HepG2 (cell line): ENCODE results near the gene OSBP. TPM values are rescaled to one million over a fixed set of nuclear protein-coding genes. Genes with fewer than 3 reads are reported as not detected.

Experiments used
- ATAC-seq: fragments of 200-7000 bp; cut with Tn5 transposase; 3 replicates; pipeline ENCODE4 v1.9.1; 2020; ENCODE audit warnings: mild to moderate bottlenecking, moderate library complexity
- BruUV-seq: library from RNA; stranded (reverse); fragments of 400-500 nt; replicated peaks from 2 replicates; lab custom pipeline; 2021; lab: Mats Ljungman, UMichigan
- CTCF ChIA-PET: fragments of 300-600 bp; formaldehyde crosslinking; extraction: SDS; loops from one replicate; lab custom pipeline; 2021; ENCODE audit warnings: low total read pairs, inconsistent platforms, low intra/inter-chr PET ratio; lab: Yijun Ruan, JAX
- POLR2A ChIA-PET: fragments of 350-600 bp; sonication (Branson Sonifier 250); formaldehyde crosslinking; loops from one replicate; lab custom pipeline; 2020; ENCODE audit warnings: antibody characterized with exemption, inconsistent platforms; lab: Yijun Ruan, JAX
- DNase-seq: peaks from one replicate; pipeline ENCODE4 v3.0.0-alpha.2; 2015; ENCODE audit warnings: low spot score
- FAIRE-seq: peaks from 3 replicates; lab custom pipeline; 2011; peaks lifted over from hg19 to GRCh38; lab: Jason Lieb, UNC
- H2AFZ ChIP-seq: one replicate; pipeline ENCODE4 v1.6.1; 2011; ENCODE audit warnings: low read length, inconsistent platforms
- H3K27ac ChIP-seq: fragments of 300-600 bp; 3 replicates; pipeline ENCODE4 v1.8.0; 2011; ENCODE audit warnings: mixed run types, mild to moderate bottlenecking, mixed read lengths, low read length, inconsistent platforms; ENCODE audit not compliant: insufficient read depth; ENCODE audit errors: extremely low read length
- H3K27me3 ChIP-seq, 2 experiments: fragments of 200-600 bp in 1 of 2; 2 replicates in 1 of 2; 3 replicates in 1 of 2; pipeline versions ENCODE4 v1.6.0 to v1.8.0; 2011; ENCODE audit warnings: low read length in 2 of 2, mild to moderate bottlenecking in 2 of 2, moderate library complexity in 2 of 2, inconsistent platforms in 1 of 2; ENCODE audit not compliant: insufficient read depth in 2 of 2, control insufficient read depth in 1 of 2
- H3K36me3 ChIP-seq, 2 experiments: fragments of 200-600 bp in 1 of 2; replicated peaks in 1 of 2; 2 replicates in 1 of 2; 3 replicates in 1 of 2; pipeline versions ENCODE4 v1.5.1 to v1.8.0; 2011; ENCODE audit warnings: low read length in 2 of 2, inconsistent platforms in 1 of 2; ENCODE audit not compliant: insufficient read depth in 2 of 2, control insufficient read depth in 1 of 2
- H3K4me1 ChIP-seq: 2 replicates; pipeline ENCODE4 v1.5.1; 2012; ENCODE audit warnings: low read length, inconsistent platforms; ENCODE audit not compliant: insufficient read depth
- H3K4me2 ChIP-seq: 2 replicates; pipeline ENCODE4 v1.6.0; 2011; ENCODE audit warnings: low read depth, low read length, inconsistent platforms
- H3K4me3 ChIP-seq, 3 experiments: fragments of 200-600 bp in 1 of 3; sonication (generic), shearing (Covaris generic) in 1 of 3; replicated peaks in 1 of 3; 2 replicates each; pipeline ENCODE4 v1.5.1; 2011 to 2016; ENCODE audit warnings: low read length in 3 of 3, inconsistent platforms in 2 of 3, low read depth in 2 of 3, mild to moderate bottlenecking in 2 of 3, control low read depth in 1 of 3, mixed read lengths in 1 of 3; ENCODE audit not compliant: insufficient read depth in 1 of 3
- H3K79me2 ChIP-seq: one replicate; pipeline ENCODE4 v1.6.1; 2011; ENCODE audit warnings: low read length, inconsistent platforms; ENCODE audit not compliant: insufficient read depth
- H3K9ac ChIP-seq: 2 replicates; pipeline ENCODE4 v1.6.0; 2011; ENCODE audit warnings: mild to moderate bottlenecking, low read depth, low read length, inconsistent platforms; ENCODE audit not compliant: insufficient read depth
- H3K9me3 ChIP-seq: 2 replicates; pipeline ENCODE4 v1.5.1; 2012; ENCODE audit warnings: mild to moderate bottlenecking, low read length
- H4K20me1 ChIP-seq: 2 replicates; pipeline ENCODE4 v1.6.0; 2011; ENCODE audit warnings: inconsistent platforms, mild to moderate bottlenecking, low read length, moderate library complexity; ENCODE audit not compliant: insufficient read depth
- AGO2 ChIP-seq: fragments of 200-400 bp; formaldehyde crosslinking; optimal IDR thresholded peaks from 2 replicates; pipeline ENCODE3; 2017; ENCODE audit warnings: mild to moderate bottlenecking, low read depth, low read length, moderate library complexity
- ARNTL ChIP-seq: sonication (generic); formaldehyde crosslinking; IDR thresholded peaks from 2 replicates; pipeline ENCODE4 v1.4.0; 2020; ENCODE audit warnings: mild to moderate bottlenecking, missing genetic modification reagents
- IRF2 ChIP-seq: IDR thresholded peaks from 2 replicates; pipeline ENCODE4 v1.6.1; 2018; ENCODE audit warnings: missing genetic modification reagents, missing compliant biosample characterization
- MXI1 ChIP-seq: IDR thresholded peaks from 3 replicates; pipeline ENCODE4 v1.6.1; 2012; ENCODE audit warnings: low read depth, low read length, inconsistent platforms, borderline replicate concordance
- PAF1 ChIP-seq: IDR thresholded peaks from 2 replicates; pipeline ENCODE4 v1.6.1; 2016; ENCODE audit warnings: missing genetic modification reagents, missing compliant biosample characterization
- POLR2AphosphoS2 ChIP-seq: IDR thresholded peaks from 2 replicates; pipeline ENCODE4 v1.6.1; 2011; ENCODE audit warnings: low read depth, low read length, improper control_type of control experiment
- SCMH1 ChIP-seq: sonication (generic); formaldehyde crosslinking; IDR thresholded peaks from 2 replicates; pipeline ENCODE4 v1.9.0; 2021; ENCODE audit warnings: missing genetic modification reagents, mild to moderate bottlenecking, borderline replicate concordance
- SMYD3 ChIP-seq: sonication (generic); formaldehyde crosslinking; IDR thresholded peaks from 2 replicates; pipeline ENCODE4 v1.8.1; 2023; ENCODE audit warnings: mild to moderate bottlenecking, missing genetic modification reagents
- TGIF2 ChIP-seq: IDR thresholded peaks from 2 replicates; pipeline ENCODE4 v1.6.1; 2016; ENCODE audit warnings: control low read depth, missing compliant biosample characterization
- YEATS4 ChIP-seq: sonication (generic); formaldehyde crosslinking; IDR thresholded peaks from 2 replicates; pipeline ENCODE4 v1.4.0; 2020; ENCODE audit warnings: missing genetic modification reagents, borderline replicate concordance
- ZNF44 ChIP-seq: sonication (generic); formaldehyde crosslinking; IDR thresholded peaks from 2 replicates; pipeline ENCODE4 v1.5.1; 2020; ENCODE audit warnings: mild to moderate bottlenecking, missing genetic modification reagents
- ZNF546 ChIP-seq: sonication (generic); formaldehyde crosslinking; conservative IDR thresholded peaks from 2 replicates; pipeline ENCODE4 v1.8.1; 2023; ENCODE audit warnings: mild to moderate bottlenecking, missing genetic modification reagents
- ZNF569 ChIP-seq: sonication (generic); formaldehyde crosslinking; IDR thresholded peaks from 2 replicates; pipeline ENCODE4 v1.5.0; 2020; ENCODE audit warnings: mild to moderate bottlenecking, missing genetic modification reagents, moderate library complexity, borderline replicate concordance
- ZNF577 ChIP-seq: sonication (generic); formaldehyde crosslinking; IDR thresholded peaks from 2 replicates; pipeline ENCODE4 v1.4.0; 2020; ENCODE audit warnings: mild to moderate bottlenecking, low read depth, missing genetic modification reagents, borderline replicate concordance
- WGBS: methylation state at CpG from one replicate; pipeline ENCODE4 v1.1.6; 2017; ENCODE audit warnings: low lambda C conversion rate; 5-methylcytosine and 5-hydroxymethylcytosine counted together
- in situ Hi-C: cut with HindIII; loops from 2 replicates; pipeline ENCODE4 v1.10.0; 2017; ENCODE audit warnings: low pct_unique_long_range_greater_than_20kb; ENCODE audit not compliant: extremely low pct_ligation_motif_present
- intact Hi-C: fragments of 100-400 bp; cut with micrococcal nuclease; formaldehyde crosslinking; loops from one replicate; pipeline ENCODE4 v1.10.0; 2022; ENCODE audit not compliant: unreplicated experiment
- polyA plus RNA-seq, 8 experiments: library from polyadenylated mRNA; depleted of rRNA in 3 of 8; stranded (reverse) in 7 of 8; unstranded in 1 of 8; fragments of >200 nt; fragmentation: Illumina TruSeq in 4 of 8; extraction: Trizol in 4 of 8; gene quantifications; 2 replicates each; pipeline versions ENCODE4 v1.2.1 to v1.2.3, GENCODE V29; 2011 to 2016; ENCODE audit warnings: low read depth in 4 of 8, missing spikeins in 1 of 8, mixed read lengths in 1 of 8; ENCODE audit not compliant: insufficient read depth in 1 of 8
- total RNA-seq, 5 experiments: library from RNA; depleted of rRNA; stranded (reverse); fragments of >200 nt; fragmentation: Illumina TruSeq; extraction: Trizol; gene quantifications; 2 replicates each; pipeline ENCODE4 v1.2.3, GENCODE V29; 2016; ENCODE audit warnings: low read depth in 1 of 5
- TF ChIP-seq, protein P1 (sequence below): sonication (generic); formaldehyde crosslinking; IDR thresholded peaks from 2 replicates; pipeline ENCODE4 v1.5.0; 2020; ENCODE audit warnings: missing genetic modification reagents
- TF ChIP-seq, protein P2 (sequence below): sonication (generic); formaldehyde crosslinking; IDR thresholded peaks from 2 replicates; pipeline ENCODE4 v1.4.0; 2020; ENCODE audit warnings: low read depth, mild to moderate bottlenecking, missing genetic modification reagents
- TF ChIP-seq, protein P3 (sequence below): sonication (generic); formaldehyde crosslinking; IDR thresholded peaks from 2 replicates; pipeline ENCODE4 v1.8.1; 2023; ENCODE audit warnings: missing genetic modification reagents, mild to moderate bottlenecking, borderline replicate concordance

Gene OSBP
- total and polyA plus RNA-seq, 2 of the 13 experiments (the other 11 are each of a cell fraction or from before 2014, with no cell fraction given), result 12.1 to 13.5 TPM

DNA sequence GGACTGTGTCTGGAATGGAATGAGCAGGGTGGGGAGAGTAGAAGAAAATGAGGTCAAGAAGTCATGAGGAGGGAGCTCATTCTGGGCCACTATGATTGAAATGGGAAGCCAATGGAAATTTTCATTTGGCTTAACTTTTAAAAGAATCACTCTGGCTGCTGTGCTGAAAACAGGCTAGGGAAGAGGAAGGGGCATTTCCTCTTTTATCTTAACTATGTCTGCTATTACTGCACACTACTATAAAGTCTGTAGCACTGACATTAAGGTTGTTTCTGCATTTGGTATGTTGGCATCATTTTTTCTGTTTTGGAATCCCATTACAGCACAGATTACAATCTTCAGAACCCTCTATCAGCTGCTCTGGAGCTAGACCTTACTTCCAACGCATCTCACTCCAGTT lies 45.0 kb upstream of the OSBP start:
- DNase-seq (no peak), ATAC-seq (no peak), FAIRE-seq (no peak)
- Histone ChIP-seq H3K4me1 (no peaks in the 10 kb centered on the region), H4K20me1 (no peaks in the 10 kb centered on the region), H3K4me3 (no peak overlapping the region), H3K27me3 (no peaks in the 10 kb centered on the region), H3K27ac (no peak overlapping the region), H3K79me2 (no peaks in the 10 kb centered on the region), H3K9me3 (no peaks in the 10 kb centered on the region), H3K36me3 (peaks cover 26 to 77% of the 10 kb centered on the region in 2 experiments)
- WGBS, result 98% methylated on average over 1 of the region's 1 CpG
- CTCF ChIA-PET, result no interaction called here
- POLR2A ChIA-PET, result no interaction called here
- TF ChIP-seq ZNF569 (CRISPR knock-in tag), result no peak
- TF ChIP-seq MXI1, result no peak
- TF ChIP-seq, protein P1, sequence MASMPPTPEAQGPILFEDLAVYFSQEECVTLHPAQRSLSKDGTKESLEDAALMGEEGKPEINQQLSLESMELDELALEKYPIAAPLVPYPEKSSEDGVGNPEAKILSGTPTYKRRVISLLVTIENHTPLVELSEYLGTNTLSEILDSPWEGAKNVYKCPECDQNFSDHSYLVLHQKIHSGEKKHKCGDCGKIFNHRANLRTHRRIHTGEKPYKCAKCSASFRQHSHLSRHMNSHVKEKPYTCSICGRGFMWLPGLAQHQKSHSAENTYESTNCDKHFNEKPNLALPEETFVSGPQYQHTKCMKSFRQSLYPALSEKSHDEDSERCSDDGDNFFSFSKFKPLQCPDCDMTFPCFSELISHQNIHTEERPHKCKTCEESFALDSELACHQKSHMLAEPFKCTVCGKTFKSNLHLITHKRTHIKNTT (CRISPR knock-in tag), result no peak
- TF ChIP-seq SCMH1, result no peak
- TF ChIP-seq, all 625 proteins: peak for 0
- Histone ChIP-seq H2AFZ (no peak overlapping the region), H3K9ac (no peak overlapping the region), H3K4me2 (no peak overlapping the region)
- intact Hi-C loops, result loop anchor here (10.0 kb wide), 1 partner anchor 144 kb away; no protein-coding TSS in a partner anchor
- BruUV-seq, result no TSS peak
- in situ Hi-C loops, result no loop called here

DNA sequence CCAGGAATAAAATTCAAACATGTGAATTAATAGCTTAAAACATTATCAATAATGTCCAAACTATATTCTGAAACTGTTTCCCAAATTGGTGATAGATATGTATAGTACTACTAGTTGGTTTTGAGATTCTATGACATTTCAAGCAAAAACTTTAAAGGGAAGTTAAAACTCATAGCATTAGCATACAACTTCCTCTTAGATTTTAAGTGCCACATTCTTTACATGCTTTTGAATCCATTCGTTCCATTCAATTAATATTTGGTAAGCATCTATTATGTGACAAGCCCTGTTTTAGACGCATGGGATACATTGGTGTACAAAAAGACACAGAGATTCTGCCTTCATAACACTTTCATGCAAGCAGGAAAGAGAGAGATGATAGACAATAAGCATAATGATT lies 44.4 kb upstream of the OSBP start:
- BruUV-seq, result no TSS peak
- no peak overlapping the region for H3K4me2 ChIP-seq
- in situ Hi-C loops, result no loop called here
- no peaks in the 10 kb centered on the region for H3K27me3 ChIP-seq
- ChIA-PET CTCF (no interaction called here), POLR2A (no interaction called here)
- ATAC-seq (no peak), FAIRE-seq (no peak), DNase-seq (no peak)
- H4K20me1 ChIP-seq, result no peaks in the 10 kb centered on the region
- H2AFZ ChIP-seq, result no peak overlapping the region
- H3K9me3 ChIP-seq, result no peaks in the 10 kb centered on the region
- no peak overlapping the region for H3K27ac ChIP-seq
- intact Hi-C loops, result loop anchor here (10.0 kb wide), 1 partner anchor 145 kb away; no protein-coding TSS in a partner anchor
- no peak overlapping the region for H3K9ac ChIP-seq
- TF ChIP-seq IRF2 (CRISPR knock-in tag), result no peak
- TF ChIP-seq ZNF577 (CRISPR knock-in tag), result no peak
- no peak for TF ChIP-seq ZNF546 (CRISPR knock-in tag)
- no peak for TF ChIP-seq SMYD3
- TF ChIP-seq, protein P2, sequence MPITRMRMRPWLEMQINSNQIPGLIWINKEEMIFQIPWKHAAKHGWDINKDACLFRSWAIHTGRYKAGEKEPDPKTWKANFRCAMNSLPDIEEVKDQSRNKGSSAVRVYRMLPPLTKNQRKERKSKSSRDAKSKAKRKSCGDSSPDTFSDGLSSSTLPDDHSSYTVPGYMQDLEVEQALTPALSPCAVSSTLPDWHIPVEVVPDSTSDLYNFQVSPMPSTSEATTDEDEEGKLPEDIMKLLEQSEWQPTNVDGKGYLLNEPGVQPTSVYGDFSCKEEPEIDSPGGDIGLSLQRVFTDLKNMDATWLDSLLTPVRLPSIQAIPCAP (CRISPR knock-in tag), result no peak
- TF ChIP-seq TGIF2 (CRISPR knock-in tag), result no peak
- no peak for TF ChIP-seq AGO2
- TF ChIP-seq ARNTL (CRISPR knock-in tag), result no peak
- TF ChIP-seq YEATS4 (CRISPR knock-in tag), result no peak
- TF ChIP-seq ZNF44, result no peak
- TF ChIP-seq PAF1 (CRISPR knock-in tag), result no peak
- TF ChIP-seq POLR2AphosphoS2, result no peak
- TF ChIP-seq, protein P3, sequence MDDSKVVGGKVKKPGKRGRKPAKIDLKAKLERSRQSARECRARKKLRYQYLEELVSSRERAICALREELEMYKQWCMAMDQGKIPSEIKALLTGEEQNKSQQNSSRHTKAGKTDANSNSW (CRISPR knock-in tag), result no peak
- 100% methylated on average over 2 of the region's 2 CpGs for WGBS
- H3K79me2 ChIP-seq, result no peaks in the 10 kb centered on the region
- H3K36me3 ChIP-seq, result peaks cover 30 to 77% of the 10 kb centered on the region in 2 experiments
- no peak overlapping the region for H3K4me3 ChIP-seq
- H3K4me1 ChIP-seq, result no peaks in the 10 kb centered on the region
